Activated CD4-positive, CD25-positive, alpha-beta regulatory T cell treated with anti-CD3 and anti-CD28 coated beads, Interleukin-2, amount 50 U/mL, for 16 hours (primary cell): ENCODE measurements around the gene USP28.
A peak's percentile ranks its signal among the peaks of the same experiment; 100 is the strongest.
"Not testable (repeated sequence)": the region's sequence is repeated elsewhere in the genome, so short reads cannot be mapped to it uniquely, and the experiment has no call there.

Experiments
- DNase-seq: peaks from one replicate; pipeline ENCODE4 v3.0.0-alpha.2; 2020; ENCODE audit warnings: low read depth, low spot score

The USP28 gene

DNA sequence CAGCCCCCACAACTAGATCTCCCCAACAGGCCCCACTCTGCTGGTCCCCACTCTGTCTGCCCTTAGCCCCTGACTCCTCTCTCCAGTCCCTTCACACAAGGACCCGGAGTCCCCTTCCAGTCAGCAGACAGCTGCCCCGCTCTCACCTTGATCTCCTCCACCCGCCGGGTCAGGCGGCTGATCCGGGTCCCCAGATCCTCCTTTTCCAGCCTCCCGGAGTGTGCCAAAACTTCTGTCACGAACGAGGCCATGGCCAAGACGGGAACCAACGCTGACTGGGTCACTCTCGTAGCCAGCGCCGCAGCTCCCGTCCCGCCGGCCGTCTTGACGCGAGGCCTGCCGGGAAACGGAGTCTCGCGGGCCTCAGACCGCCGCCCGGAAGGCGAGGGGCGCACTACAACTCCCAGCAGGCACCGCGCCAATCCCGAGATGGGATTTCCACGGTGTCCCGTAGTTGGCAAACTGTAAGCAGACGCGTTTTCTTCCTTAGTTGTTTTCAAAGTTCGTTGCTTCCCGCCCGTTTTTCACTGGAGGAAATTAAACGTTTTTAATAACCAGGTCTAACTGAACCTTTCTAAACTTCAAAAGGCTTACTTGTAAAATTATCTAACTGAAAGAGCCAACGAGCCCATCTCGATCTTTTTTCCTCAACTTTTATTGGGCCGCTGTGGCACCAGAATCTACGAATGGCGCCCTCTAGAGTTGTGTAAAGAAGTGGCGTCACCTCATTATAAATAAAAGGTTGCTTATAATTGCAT, 101.8 kb downstream of the USP28 start, which contains the start of gene ZW10:
Gene ZW10, minus strand, starts transcription at position 277 of the 758 bp plus-strand sequence. Its CDS starts 26 bp downstream, at position 251.
- peak; percentile 85 for DNase-seq

DNA sequence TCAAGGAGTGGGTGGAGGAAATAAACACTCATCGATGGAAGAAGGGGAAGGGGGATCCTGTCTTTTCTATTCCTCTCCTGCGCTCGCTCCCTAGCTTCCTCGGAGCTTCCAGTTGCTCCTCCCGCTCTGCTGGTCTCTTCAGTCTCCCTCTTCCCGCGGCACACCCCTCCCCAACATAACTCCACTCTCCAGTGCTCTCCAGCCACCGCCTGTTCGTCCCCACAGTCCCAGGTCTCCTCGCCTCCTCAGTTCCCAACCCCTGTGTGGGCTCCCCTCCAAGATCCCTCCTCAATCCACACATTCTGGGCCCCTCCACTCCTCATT, 102.3 kb downstream of the USP28 start:
- no peak for DNase-seq

GRCh38 chr11:113771964-113772363, 103.4 kb downstream of the USP28 start:
- no peak for DNase-seq

DNA sequence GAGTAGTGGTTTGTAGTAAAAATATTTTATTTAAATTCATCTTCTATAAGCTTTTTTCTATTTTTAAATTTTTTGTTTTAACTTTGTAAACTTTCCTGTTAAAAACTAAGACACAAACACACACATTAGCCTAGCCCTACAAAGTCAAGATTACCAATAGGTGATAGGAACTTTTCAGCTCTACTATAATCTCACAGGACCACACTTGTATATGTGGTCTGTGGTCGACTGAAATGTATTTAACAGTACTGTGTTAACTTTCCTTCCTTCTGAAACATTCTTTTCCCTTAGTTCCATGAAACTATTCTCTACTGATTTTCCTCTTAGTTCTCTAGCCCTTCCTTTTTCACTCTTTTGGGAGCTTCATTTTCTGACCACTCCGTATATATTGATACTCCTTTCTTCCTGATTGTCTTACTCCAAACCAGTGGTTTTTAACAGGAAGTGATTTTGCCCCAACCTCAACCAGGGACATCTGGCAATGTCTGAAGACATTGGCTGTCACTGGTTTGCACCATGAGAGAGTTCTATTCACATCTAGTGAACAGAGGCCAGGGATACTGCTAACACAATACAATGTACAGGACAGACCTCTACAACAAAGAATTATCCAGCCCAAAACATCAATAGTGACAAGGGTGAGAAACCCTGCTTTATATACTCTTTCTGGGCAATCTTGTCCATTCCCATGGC, 110.7 kb downstream of the USP28 start:
- DNase-seq, result no peak

- DNase-seq, result not testable (repeated sequence)
Measured at GRCh38 chr11:113763040-113763439, 112.3 kb downstream of the USP28 start.

- DNase-seq, result no peak
Measured at GRCh38 chr11:113760241-113760640, 115.1 kb downstream of the USP28 start.

- DNase-seq, result no peak
Measured at GRCh38 chr11:113752932-113753331, 122.4 kb downstream of the USP28 start.
